ENCODE measurements around the gene FAT2. TPM values are rescaled to one million over a fixed set of nuclear protein-coding genes. Genes with fewer than 3 reads are reported as not detected.

Gene FAT2
- total RNA-seq, 2 experiments from 2014 or later, result not detected

- ChIA-PET CTCF (no interaction called here), POLR2A (no interaction called here)
These were observed 25.2 kb downstream of the FAT2 start for GRCh38 chr5:151565971-151566370.

- CTCF ChIA-PET, result no interaction called here
- POLR2A ChIA-PET, result no interaction called here
These were observed 29.0 kb downstream of the FAT2 start for GRCh38 chr5:151562019-151562707.

GRCh38 chr5:151557951-151558350 is 33.2 kb downstream of the FAT2 start:
- ChIA-PET POLR2A (no interaction called here), CTCF (no interaction called here)

- ChIA-PET POLR2A (no interaction called here), CTCF (no interaction called here)
These were observed 33.7 kb downstream of the FAT2 start for GRCh38 chr5:151557466-151557865.

- CTCF ChIA-PET, result no interaction called here
- POLR2A ChIA-PET, result no interaction called here
These were observed 34.3 kb downstream of the FAT2 start for GRCh38 chr5:151556806-151557205.

GRCh38 chr5:151555760-151556576 is 35.2 kb downstream of the FAT2 start:
- ChIA-PET CTCF (no interaction called here), POLR2A (no interaction called here)

GRCh38 chr5:151553695-151554094 is 37.4 kb downstream of the FAT2 start:
- POLR2A ChIA-PET, result no interaction called here
- CTCF ChIA-PET, result no interaction called here

- CTCF ChIA-PET, result no interaction called here
- POLR2A ChIA-PET, result no interaction called here
These were observed 37.9 kb downstream of the FAT2 start for GRCh38 chr5:151553130-151553670.

- POLR2A ChIA-PET, result no interaction called here
- CTCF ChIA-PET, result no interaction called here
These were observed 39.1 kb downstream of the FAT2 start for GRCh38 chr5:151551985-151552384.

GRCh38 chr5:151550146-151550545 is 41.0 kb downstream of the FAT2 start:
- ChIA-PET CTCF (no interaction called here), POLR2A (no interaction called here)

GRCh38 chr5:151549713-151550112 is 41.4 kb downstream of the FAT2 start:
- CTCF ChIA-PET, result no interaction called here

GRCh38 chr5:151547364-151547763 is 43.8 kb downstream of the FAT2 start:
- ChIA-PET POLR2A (no interaction called here), CTCF (no interaction called here)

More at GRCh38 chr5:151549713-151550112, 41.4 kb downstream of the FAT2 start:
- POLR2A ChIA-PET, result no interaction called here

- ChIA-PET POLR2A (no interaction called here), CTCF (no interaction called here)
These were observed 49.6 kb downstream of the FAT2 start for GRCh38 chr5:151541571-151541970.

Other genes with a start within 250 kb of the FAT2 start
- not detected for gene SLC36A2, start 243.8 kb downstream of the FAT2 start, total RNA-seq
- gene SLC36A1, start 143.7 kb downstream of the FAT2 start, total RNA-seq, result 1 to 10 TPM; 6.3 to 6.4 TPM
- under 1 TPM; 0.15 to 0.76 TPM for gene SPARC, start 95.6 kb upstream of the FAT2 start, total RNA-seq
- gene ATOX1, start 167.3 kb upstream of the FAT2 start, total RNA-seq, result 100 to 1,000 TPM; 110 to 111 TPM
- gene G3BP1, start 180.6 kb upstream of the FAT2 start, total RNA-seq, result 100 to 1,000 TPM; 368 to 381 TPM